Activated naive CD8-positive, alpha-beta T cell treated with anti-CD3 and anti-CD28 coated beads, Interleukin-2, amount 10 ng/mL, durations not matched to agents 7 days and 5 days (primary cell): ENCODE data around the gene B3GALT4. TPM values are rescaled to one million over a fixed set of nuclear protein-coding genes. Genes with fewer than 3 reads are reported as not detected.
"Not testable (repeated sequence)": the region's sequence is repeated elsewhere in the genome, so short reads cannot be mapped to it uniquely, and the experiment has no call there.

Source experiments
- ATAC-seq: fragments of 150-1000 bp; cut with Tn5 transposase; one replicate; pipeline ENCODE4 v1.10.0; 2021; ENCODE audit warnings: low read depth, moderate library complexity
- POLR2A ChIA-PET: fragments of 350-600 bp; sonication (Branson Sonifier 250); formaldehyde crosslinking; loops from one replicate; lab custom pipeline; 2021; ENCODE audit warnings: antibody characterized with exemption; lab: Charles Lee
- DNase-seq: peaks from one replicate; pipeline ENCODE4 v3.0.0; 2021
- H3K27ac Mint-ChIP-seq: one replicate; pipeline ENCODE4 v1.8.0; 2022; ENCODE audit warnings: mild to moderate bottlenecking, mixed read lengths
- H3K27me3 Mint-ChIP-seq: one replicate; pipeline ENCODE4 v1.8.0; 2022; ENCODE audit warnings: mild to moderate bottlenecking, moderate library complexity, mixed read lengths
- H3K36me3 Mint-ChIP-seq: one replicate; pipeline ENCODE4 v1.8.0; 2021; ENCODE audit warnings: mild to moderate bottlenecking, mixed read lengths
- H3K4me1 Mint-ChIP-seq: one replicate; pipeline ENCODE4 v1.8.0; 2021; ENCODE audit warnings: mixed read lengths
- H3K4me3 Mint-ChIP-seq: one replicate; pipeline ENCODE4 v1.8.0; 2022; ENCODE audit warnings: mild to moderate bottlenecking, moderate library complexity, mixed read lengths
- H3K9me3 Mint-ChIP-seq: one replicate; pipeline ENCODE4 v1.8.0; 2021; ENCODE audit warnings: mixed read lengths
- total RNA-seq, 2 experiments: library from RNA; stranded (reverse); gene quantifications; one replicate each; pipeline ENCODE4 v1.2.3, GENCODE V29; 2021

B3GALT4 gene
- total RNA-seq, 2 experiments from 2014 or later: 32.0 to 35.4 TPM

- Mint-ChIP-seq H3K27me3 (peaks cover 6% of the 10 kb centered on the region), H3K4me3 (peak overlapping the region; percentile 87), H3K36me3 (peaks cover 14% of the 10 kb centered on the region), H3K4me1 (peaks cover 26% of the 10 kb centered on the region), H3K9me3 (no peaks in the 10 kb centered on the region), H3K27ac (peak overlapping the region; percentile 91)
- POLR2A ChIA-PET: interaction anchor here (0.6 to 4.1 kb wide), 6 partner anchors 9 to 199 kb away, joined by 3 to 39 read pairs (median 20); partner anchors contain the start of genes B3GALT4, HSD17B8, RING1 and RPS18
- no peak for ATAC-seq
- no peak for DNase-seq
These were observed 26.2 kb upstream of the B3GALT4 start for GRCh38 chr6:33250731-33251130.

DNA sequence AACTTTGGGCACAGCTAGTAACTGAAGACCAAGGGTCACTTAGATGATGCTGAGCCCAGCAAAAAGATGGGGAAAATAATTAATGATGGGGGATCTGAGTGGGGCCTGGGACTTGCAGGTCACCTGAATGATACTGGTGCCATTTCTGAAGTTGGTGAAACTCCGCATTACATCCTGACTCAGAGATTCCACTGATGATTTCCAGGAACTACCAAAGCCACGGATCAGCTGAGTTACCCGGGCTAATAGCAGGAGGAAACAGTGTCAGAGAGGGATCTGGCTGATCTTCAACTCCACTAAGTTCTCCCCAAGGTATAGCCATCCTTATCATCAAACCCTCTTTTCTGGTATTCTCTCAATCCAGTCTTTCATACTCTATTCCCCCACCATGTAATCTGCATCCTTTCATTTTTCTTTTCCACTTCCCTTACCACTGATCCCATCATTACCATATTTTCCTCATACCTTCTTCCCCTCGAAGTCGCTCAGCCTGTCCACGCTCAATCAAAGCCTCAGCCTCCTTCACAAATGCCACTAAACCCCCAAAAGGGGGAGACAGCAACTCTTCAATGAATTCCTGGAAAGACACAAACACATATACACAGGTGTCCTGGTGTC is 25.4 kb upstream of the B3GALT4 start:
- POLR2A ChIA-PET: interaction anchor here (0.7 to 4.1 kb wide), 5 partner anchors 9 to 141 kb away, joined by 3 to 39 read pairs (median 15); partner anchors contain the start of genes B3GALT4, RING1, RPS18 and VPS52
- H3K36me3 Mint-ChIP-seq: peaks cover 14% of the 10 kb centered on the region
- no peak for DNase-seq
- peak overlapping the region; percentile 32 for H3K4me3 Mint-ChIP-seq
- peaks cover 2% of the 10 kb centered on the region for H3K27me3 Mint-ChIP-seq
- no peak for ATAC-seq
- H3K9me3 Mint-ChIP-seq: no peaks in the 10 kb centered on the region
- peaks cover 26% of the 10 kb centered on the region for H3K4me1 Mint-ChIP-seq
- H3K27ac Mint-ChIP-seq: no peak overlapping the region

- Mint-ChIP-seq H3K4me1 (peaks cover 26% of the 10 kb centered on the region), H3K27me3 (no peaks in the 10 kb centered on the region), H3K36me3 (peaks cover 15% of the 10 kb centered on the region), H3K4me3 (no peak overlapping the region), H3K27ac (no peak overlapping the region), H3K9me3 (no peaks in the 10 kb centered on the region)
- POLR2A ChIA-PET: interaction anchor here (1.5 kb wide), 1 partner anchor 44 kb away, joined by 3 read pairs; the partner anchor contains the start of gene RING1
- DNase-seq (no peak), ATAC-seq (no peak)
These were observed 24.2 kb upstream of the B3GALT4 start for GRCh38 chr6:33252759-33253158.

- peaks cover 18% of the 10 kb centered on the region for H3K4me1 Mint-ChIP-seq
- POLR2A ChIA-PET: interaction anchor here (0.6 to 0.9 kb wide), 4 partner anchors 18 to 1410 kb away, joined by 3 read pairs; partner anchors contain the start of gene RING1
These were observed 22.3 kb upstream of the B3GALT4 start for GRCh38 chr6:33254591-33254990.

GRCh38 chr6:33259032-33259431 is 17.9 kb upstream of the B3GALT4 start:
- POLR2A ChIA-PET: interaction anchor here (0.6 to 4.1 kb wide), 3 partner anchors 9 to 43 kb away, joined by 6 to 16 read pairs (median 15); partner anchors contain the start of genes RPS18 and VPS52
- no peak for DNase-seq
- Mint-ChIP-seq H3K27me3 (no peaks in the 10 kb centered on the region), H3K9me3 (no peaks in the 10 kb centered on the region), H3K36me3 (peaks cover 26% of the 10 kb centered on the region), H3K27ac (no peak overlapping the region), H3K4me3 (no peak overlapping the region), H3K4me1 (peaks cover 10% of the 10 kb centered on the region)
- ATAC-seq: no peak

More at GRCh38 chr6:33254591-33254990, 22.3 kb upstream of the B3GALT4 start:
- DNase-seq: no peak
- Mint-ChIP-seq H3K4me3 (no peak overlapping the region), H3K27me3 (no peaks in the 10 kb centered on the region), H3K9me3 (no peaks in the 10 kb centered on the region), H3K27ac (no peak overlapping the region), H3K36me3 (peaks cover 20% of the 10 kb centered on the region)
- no peak for ATAC-seq

DNA sequence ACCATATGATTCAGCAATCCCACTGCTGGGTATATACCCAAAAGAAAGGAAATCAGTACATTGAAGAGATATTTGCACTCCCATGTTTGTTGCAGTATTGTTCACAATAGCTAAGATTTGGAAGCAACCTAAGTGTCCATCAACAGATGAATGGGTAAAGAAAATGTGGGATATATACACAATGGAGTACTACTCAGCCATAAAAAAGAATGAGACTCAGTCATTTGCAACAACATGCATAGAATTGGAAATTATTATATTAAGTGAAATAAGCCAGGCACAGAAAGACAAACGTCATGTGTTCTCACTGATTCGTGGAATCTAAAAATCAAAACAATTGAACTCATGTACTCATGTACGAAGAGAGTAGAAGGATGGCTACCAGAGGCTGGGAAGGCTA is 14.4 kb upstream of the B3GALT4 start:
- H3K36me3 Mint-ChIP-seq: peaks cover 32% of the 10 kb centered on the region
- POLR2A ChIA-PET: not testable (repeated sequence)

DNA sequence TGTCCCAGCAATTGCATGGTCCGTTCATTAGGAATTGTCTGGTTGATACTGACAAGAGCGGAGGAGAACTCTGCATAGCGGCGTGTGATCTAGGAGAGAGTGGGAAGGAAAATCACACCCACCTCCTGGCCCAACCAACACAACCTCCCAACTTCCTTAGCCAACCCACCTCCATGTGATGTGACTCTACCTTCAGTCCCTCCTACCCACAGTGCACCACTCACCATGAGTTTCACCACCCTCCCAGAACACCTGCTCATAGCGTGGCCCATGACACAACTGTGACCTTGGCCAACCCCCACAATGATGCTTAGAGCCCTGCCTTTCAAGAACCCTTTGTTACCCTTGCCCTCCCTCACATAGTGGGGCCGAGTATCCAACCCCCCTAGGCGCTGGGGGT is 12.9 kb upstream of the B3GALT4 start:
- Mint-ChIP-seq H3K9me3 (no peaks in the 10 kb centered on the region), H3K36me3 (peaks cover 38% of the 10 kb centered on the region), H3K27me3 (no peaks in the 10 kb centered on the region), H3K4me1 (peaks cover 12% of the 10 kb centered on the region), H3K27ac (no peak overlapping the region), H3K4me3 (no peak overlapping the region)
- no peak for ATAC-seq
- DNase-seq: no peak
- POLR2A ChIA-PET: interaction anchor here (1.0 to 1.2 kb wide), 2 partner anchors 8 to 45 kb away, joined by 3 read pairs; partner anchors contain the start of genes RPS18 and VPS52

More for the DNA sequence above, 14.4 kb upstream of the B3GALT4 start:
- H3K4me1 Mint-ChIP-seq: peaks cover 12% of the 10 kb centered on the region
- not testable (repeated sequence) for ATAC-seq, H3K27me3 Mint-ChIP-seq, H3K27ac Mint-ChIP-seq, DNase-seq, H3K4me3 Mint-ChIP-seq, H3K9me3 Mint-ChIP-seq

DNA sequence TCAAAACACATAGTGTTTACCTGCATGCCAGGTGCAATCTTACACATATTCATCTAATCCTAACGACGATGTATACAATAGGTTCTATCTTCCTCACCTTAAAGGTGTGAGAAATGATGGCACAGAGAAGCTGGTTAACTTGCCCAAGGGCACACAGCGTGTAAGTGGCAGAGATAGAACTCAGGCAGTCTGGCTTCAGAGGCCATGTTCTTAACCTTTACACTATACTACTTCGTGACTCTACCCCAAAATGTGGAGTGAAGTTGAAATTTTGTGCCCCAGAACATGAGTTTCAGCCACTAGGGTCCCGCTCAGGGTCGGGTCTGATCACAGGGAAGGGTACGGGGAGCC is 5.8 kb upstream of the B3GALT4 start:
- peak overlapping the region; percentile 99 for H3K27ac Mint-ChIP-seq
- peaks cover 37% of the 10 kb centered on the region for H3K4me1 Mint-ChIP-seq
- H3K36me3 Mint-ChIP-seq: peaks cover 53% of the 10 kb centered on the region
- H3K27me3 Mint-ChIP-seq: no peaks in the 10 kb centered on the region
- H3K4me3 Mint-ChIP-seq: peak overlapping the region; percentile 94
- no peaks in the 10 kb centered on the region for H3K9me3 Mint-ChIP-seq
- POLR2A ChIA-PET: interaction anchor here (0.7 to 4.3 kb wide), 20 partner anchors 10 to 1076 kb away, joined by 3 to 52 read pairs (median 6); partner anchors contain the start of genes CUTA, HSD17B8, PFDN6 and PHF1
- ATAC-seq (peak; percentile 14), DNase-seq (no peak)

- Mint-ChIP-seq H3K36me3 (peaks cover 56% of the 10 kb centered on the region), H3K27ac (peak within 1 kb of the TSS; percentile 99), H3K9me3 (no peaks in the 10 kb centered on the region), H3K4me3 (peak within 1 kb of the TSS; percentile 94), H3K4me1 (peaks cover 43% of the 10 kb centered on the region), H3K27me3 (no peaks in the 10 kb centered on the region)
- ATAC-seq (peak; percentile 91), DNase-seq (peak; percentile 87)
- POLR2A ChIA-PET: interaction anchor here (0.7 to 4.3 kb wide), 28 partner anchors 8 to 1076 kb away, joined by 3 to 52 read pairs (median 6); partner anchors contain the start of genes BAK1, CUTA, HSD17B8 and PFDN6
These were observed 5.3 kb upstream of the B3GALT4 start, which contains the start of the genes RPS18 and VPS52 for GRCh38 chr6:33271468-33272274. Gene RPS18, plus strand, starts transcription at chr6:33272075. Its CDS starts 45 bp downstream, at chr6:33272120. Gene VPS52, minus strand, starts transcription at chr6:33271876. Its CDS starts 201 bp downstream, at chr6:33271675.

DNA sequence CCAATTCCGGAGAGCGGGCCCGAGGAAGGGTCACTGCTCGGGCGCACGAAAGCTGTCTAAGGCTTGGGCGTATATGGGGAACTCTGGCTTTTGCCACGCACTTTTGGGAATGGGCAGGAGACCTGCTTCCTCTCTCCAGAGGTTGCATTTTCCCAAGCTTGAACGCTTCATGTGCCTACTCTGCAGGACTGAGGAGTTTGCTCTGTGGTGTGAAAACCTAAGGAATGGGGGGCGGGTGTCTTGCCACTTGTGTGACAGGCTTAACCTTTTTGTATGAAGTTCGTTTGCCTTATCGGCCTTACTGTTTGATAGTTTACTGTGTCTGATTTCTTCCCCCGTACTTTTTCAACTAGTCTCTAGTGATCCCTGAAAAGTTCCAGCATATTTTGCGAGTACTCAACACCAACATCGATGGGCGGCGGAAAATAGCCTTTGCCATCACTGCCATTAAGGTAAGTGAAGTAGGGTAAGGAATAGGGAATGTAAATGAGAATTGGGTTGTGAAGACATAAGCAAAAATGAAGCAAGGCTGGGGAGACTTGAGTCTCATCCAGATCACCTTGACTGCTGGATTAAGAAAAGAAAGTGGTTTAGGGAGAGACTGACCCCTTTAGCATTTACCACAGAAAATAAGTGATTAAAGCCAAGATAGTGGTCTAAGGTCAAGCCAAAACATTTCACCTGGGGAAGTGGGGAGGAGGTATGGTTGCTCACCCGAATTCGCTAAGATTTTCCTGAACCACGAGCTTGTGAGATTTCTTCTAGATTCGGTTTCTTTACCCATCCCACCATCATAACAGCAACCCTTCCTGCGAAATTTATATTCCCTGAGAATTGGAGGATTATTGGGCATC is 4.4 kb upstream of the B3GALT4 start:
- Mint-ChIP-seq H3K4me1 (peaks cover 44% of the 10 kb centered on the region), H3K4me3 (peak overlapping the region; percentile 94), H3K36me3 (peaks cover 57% of the 10 kb centered on the region), H3K27me3 (no peaks in the 10 kb centered on the region), H3K9me3 (no peaks in the 10 kb centered on the region), H3K27ac (peak overlapping the region; percentile 99)
- POLR2A ChIA-PET: interaction anchor here (0.6 to 4.3 kb wide), 24 partner anchors 9 to 1390 kb away, joined by 3 to 52 read pairs (median 6); partner anchors contain the start of genes BAK1, CUTA, HSD17B8 and PFDN6
- DNase-seq (no peak), ATAC-seq (peak; percentile 6)

DNA sequence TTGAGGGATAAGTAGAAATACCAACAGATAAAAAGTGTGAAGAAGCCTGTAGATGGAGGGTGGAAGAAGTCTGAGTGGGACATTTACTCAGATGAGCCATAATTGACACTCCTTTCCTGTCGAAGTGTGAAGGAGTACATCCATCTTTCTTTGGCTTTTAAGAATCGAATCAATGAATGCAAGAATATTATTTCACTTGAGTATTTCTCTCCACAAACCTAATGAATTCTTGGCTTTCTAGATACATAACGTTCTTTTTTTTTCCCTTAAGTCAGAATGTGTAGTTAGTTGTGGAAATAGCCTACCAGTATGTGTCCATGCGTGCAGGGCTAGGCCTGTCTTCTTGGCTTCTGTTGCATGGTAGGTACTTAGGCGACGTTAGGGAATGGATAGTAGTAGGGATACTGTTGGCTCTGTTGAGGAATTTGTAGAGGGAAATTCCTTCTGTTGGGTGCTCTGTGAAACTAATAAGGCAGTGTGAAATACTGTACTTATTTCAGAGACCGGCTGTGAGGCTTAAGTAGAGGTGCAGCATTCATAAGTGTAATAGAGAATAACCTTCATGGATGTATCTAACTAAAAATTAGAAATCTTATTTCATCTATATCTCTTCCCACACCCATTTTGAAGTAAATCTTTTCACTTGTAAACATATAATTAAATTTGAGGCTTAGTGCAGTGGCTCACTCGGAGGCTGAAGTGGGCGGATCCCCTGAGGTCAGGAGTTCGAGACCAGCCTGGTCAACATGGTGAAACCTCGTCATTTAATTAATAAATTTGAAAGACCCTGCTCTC is 3.6 kb upstream of the B3GALT4 start:
- no peak for DNase-seq
- Mint-ChIP-seq H3K9me3 (no peaks in the 10 kb centered on the region), H3K4me3 (peak overlapping the region; percentile 94), H3K4me1 (peaks cover 44% of the 10 kb centered on the region), H3K27me3 (no peaks in the 10 kb centered on the region), H3K27ac (peak overlapping the region; percentile 99), H3K36me3 (peaks cover 52% of the 10 kb centered on the region)
- ATAC-seq: no peak
- POLR2A ChIA-PET: interaction anchor here (0.6 to 4.3 kb wide), 5 partner anchors 16 to 306 kb away, joined by 4 to 52 read pairs (median 8); partner anchors contain the start of genes BAK1, PFDN6, PHF1 and WDR46
